GM13976 (cell line): ENCODE data around the gene CIDEC.
"Not testable (repeated sequence)": the region's sequence is repeated elsewhere in the genome, so short reads cannot be mapped to it uniquely, and the experiment has no call there.

ENCODE experiments used
- DNase-seq: peaks from one replicate; pipeline ENCODE4 v3.0.0; 2012; ENCODE audit warnings: low spot score
- in situ Hi-C: fragments of 300-500 bp; cut with MboI; formaldehyde crosslinking; loops from one replicate; pipeline ENCODE4 v1.12.0; 2022; ENCODE audit warnings: low sequenced_read_pairs, mixed read lengths, inconsistent platforms; ENCODE audit not compliant: unreplicated experiment
- TF ChIP-seq, protein P1 (sequence below): IDR thresholded peaks from 2 replicates; pipeline ENCODE4 v1.5.1; 2012; ENCODE audit warnings: borderline replicate concordance, mild to moderate bottlenecking; ENCODE audit not compliant: insufficient read depth; ENCODE audit errors: extremely low read depth, missing control alignments, control extremely low read depth

The CIDEC gene

GRCh38 chr3:9901967-9902366 is 21.9 kb upstream of the CIDEC start:
- TF ChIP-seq, protein P1, sequence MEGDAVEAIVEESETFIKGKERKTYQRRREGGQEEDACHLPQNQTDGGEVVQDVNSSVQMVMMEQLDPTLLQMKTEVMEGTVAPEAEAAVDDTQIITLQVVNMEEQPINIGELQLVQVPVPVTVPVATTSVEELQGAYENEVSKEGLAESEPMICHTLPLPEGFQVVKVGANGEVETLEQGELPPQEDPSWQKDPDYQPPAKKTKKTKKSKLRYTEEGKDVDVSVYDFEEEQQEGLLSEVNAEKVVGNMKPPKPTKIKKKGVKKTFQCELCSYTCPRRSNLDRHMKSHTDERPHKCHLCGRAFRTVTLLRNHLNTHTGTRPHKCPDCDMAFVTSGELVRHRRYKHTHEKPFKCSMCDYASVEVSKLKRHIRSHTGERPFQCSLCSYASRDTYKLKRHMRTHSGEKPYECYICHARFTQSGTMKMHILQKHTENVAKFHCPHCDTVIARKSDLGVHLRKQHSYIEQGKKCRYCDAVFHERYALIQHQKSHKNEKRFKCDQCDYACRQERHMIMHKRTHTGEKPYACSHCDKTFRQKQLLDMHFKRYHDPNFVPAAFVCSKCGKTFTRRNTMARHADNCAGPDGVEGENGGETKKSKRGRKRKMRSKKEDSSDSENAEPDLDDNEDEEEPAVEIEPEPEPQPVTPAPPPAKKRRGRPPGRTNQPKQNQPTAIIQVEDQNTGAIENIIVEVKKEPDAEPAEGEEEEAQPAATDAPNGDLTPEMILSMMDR = no peak
- in situ Hi-C loops = no loop called here
- DNase-seq = no peak

DNA sequence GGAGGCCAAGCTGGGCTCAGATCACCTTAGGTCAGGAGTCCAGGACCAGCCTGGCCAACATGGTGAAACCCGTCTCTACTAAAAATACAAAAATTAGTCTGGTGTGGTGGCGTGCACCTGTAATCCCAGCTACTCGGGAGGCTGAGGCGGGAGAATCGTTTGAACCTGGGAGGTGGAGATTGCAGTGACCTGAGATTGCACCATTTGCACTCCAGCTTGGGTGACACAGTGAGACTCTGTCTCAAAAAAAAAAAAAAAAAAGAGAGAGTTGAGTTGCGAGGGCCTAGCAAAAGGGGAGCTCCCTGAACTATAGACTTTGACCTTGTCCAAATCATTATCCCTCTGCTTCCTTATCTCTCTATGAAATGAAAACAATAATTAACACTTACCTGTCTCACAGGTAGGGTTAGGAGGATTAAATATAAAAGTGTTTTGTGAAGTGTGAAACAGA is 20.9 kb upstream of the CIDEC start:
- in situ Hi-C loops = not testable (repeated sequence)

GRCh38 chr3:9899289-9899791 is 19.3 kb upstream of the CIDEC start:
- in situ Hi-C loops = no loop called here
- DNase-seq = no peak

More for the DNA sequence above, 20.9 kb upstream of the CIDEC start:
- DNase-seq = not testable (repeated sequence)

DNA sequence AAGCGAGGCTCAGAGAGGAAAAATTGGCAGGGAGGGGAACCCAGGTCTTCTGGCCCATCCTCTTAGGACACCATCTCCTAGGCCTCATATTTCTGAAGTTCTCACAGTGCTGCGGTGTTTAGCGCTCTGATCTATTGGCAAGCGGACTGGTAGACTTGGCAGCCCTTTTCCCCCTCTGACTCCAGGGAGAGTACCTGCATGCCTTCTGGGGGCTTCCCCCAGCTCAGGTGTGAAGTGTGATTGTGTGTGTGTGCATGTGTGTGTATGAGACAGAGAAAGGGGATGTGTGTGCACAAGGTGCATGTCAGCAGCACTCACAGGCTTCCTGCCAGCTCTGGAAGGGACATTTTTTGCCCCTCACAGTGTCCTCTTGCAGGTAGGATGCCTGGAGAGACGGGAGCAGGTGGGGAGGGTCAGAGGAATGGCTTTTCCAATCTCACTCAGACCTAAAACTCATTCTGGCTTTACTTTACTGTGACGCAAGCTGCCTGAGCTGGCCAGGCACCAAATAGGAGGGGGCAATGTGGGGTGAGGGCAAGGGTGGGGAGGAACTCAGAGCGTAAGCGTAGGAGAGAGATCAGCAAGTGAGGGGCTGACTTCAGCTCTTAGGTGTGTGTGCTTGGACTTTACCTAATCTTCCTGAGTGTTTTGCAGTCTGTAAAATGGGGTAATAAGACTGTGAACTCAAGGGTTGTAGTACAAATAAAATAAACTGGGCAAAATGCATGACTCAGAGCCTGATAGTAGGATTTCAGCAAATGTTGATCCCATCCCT is 18.6 kb upstream of the CIDEC start:
- TF ChIP-seq, protein P1 = no peak
- DNase-seq = no peak
- in situ Hi-C loops = no loop called here

More at GRCh38 chr3:9899289-9899791, 19.3 kb upstream of the CIDEC start:
- TF ChIP-seq, protein P1 = no peak

- TF ChIP-seq, protein P1 = no peak
- no peak for DNase-seq
- in situ Hi-C loops = no loop called here
These were observed 17.6 kb upstream of the CIDEC start for GRCh38 chr3:9897408-9898372.

DNA sequence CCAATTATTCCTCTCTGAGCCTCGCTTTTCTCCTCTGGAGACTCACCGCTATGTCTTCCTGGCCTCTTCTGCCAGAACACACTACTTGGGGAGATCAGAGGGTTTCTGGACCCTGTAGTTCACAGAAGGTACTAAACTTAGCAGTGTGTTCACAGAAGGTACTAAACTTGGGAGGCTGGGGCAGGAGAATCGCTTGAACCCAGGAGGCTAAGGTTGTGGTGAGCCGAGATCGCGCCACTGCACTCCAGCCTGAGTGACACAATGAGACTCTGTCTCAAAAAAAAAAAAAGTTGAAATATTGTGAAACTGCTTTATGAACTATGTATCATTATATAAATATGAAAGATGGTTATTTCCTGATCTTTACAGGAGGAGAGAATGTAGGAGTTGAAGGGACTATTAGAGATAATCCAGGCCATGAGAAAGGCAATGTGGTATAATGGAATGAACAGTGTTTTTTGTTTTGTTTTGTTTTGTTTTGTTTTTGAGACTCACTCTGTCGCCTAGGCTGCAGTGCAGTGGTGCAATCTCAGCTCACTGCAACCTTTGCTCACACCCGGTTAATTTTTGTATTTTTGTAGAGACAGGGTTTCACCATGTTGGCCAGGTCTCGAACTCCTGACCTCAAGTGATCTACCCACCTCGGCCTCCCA is 16.8 kb upstream of the CIDEC start:
- in situ Hi-C loops, DNase-seq: not testable (repeated sequence)

DNA sequence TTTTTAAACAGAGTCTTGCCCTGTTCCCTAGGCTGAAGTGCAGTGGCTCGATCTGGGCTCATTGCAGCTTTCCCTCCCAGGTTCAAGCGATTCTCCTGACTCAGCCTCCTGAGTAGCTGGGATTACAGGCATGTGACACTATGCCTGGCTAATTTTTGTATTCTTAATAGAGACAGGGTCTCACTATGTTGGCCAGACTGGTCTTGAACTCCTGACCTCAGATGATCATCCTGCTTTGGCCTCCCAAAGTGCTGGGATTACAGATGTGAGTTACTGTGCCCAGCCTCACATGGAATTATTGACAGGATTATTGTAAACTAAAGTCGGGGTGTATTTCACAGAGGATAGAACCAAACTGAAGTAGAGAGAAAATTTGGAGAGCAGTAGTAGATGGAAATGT is 15.7 kb upstream of the CIDEC start:
- in situ Hi-C loops, DNase-seq: not testable (repeated sequence)
